DMS114 treated with DMSO at 0.1 percent for 48 hours (cell line): Measurements from ENCODE around the gene CSRNP3.
"Not testable (repeated sequence)": the region's sequence is repeated elsewhere in the genome, so short reads cannot be mapped to it uniquely, and the experiment has no call there.

Experiments
- DNase-seq: peaks from one replicate; lab custom pipeline; 2025; ENCODE audit not compliant: unreplicated experiment; lab: John Stamatoyannopoulos, UW

CSRNP3 gene

GRCh38 chr2:165630236-165630635, 160.7 kb downstream of the CSRNP3 start:
- no peak for DNase-seq

- DNase-seq, result no peak
Measured at GRCh38 chr2:165631089-165631488, 161.6 kb downstream of the CSRNP3 start.

GRCh38 chr2:165632594-165632993, 163.1 kb downstream of the CSRNP3 start:
- DNase-seq, result no peak

- DNase-seq, result no peak
Measured at GRCh38 chr2:165633431-165633830, 163.9 kb downstream of the CSRNP3 start.

DNA sequence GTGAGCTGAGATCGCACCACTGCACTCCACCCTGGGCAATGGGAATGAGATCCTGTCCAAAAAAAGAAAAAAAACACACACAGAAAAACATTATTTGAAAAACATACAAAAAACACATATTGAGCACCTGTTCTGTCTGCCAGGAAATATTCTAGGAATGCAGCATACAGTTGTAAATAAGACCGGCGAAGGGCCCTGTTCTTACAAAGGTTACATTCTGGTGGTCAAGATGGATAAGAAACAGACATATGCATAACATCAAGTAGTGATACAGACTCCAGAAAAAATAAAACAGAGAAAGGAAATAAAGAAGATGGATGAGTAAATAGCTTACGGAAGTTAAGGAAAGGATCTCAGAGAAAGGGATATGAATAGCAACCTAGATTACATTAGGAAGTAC, 164.8 kb downstream of the CSRNP3 start:
- DNase-seq, result no peak

DNA sequence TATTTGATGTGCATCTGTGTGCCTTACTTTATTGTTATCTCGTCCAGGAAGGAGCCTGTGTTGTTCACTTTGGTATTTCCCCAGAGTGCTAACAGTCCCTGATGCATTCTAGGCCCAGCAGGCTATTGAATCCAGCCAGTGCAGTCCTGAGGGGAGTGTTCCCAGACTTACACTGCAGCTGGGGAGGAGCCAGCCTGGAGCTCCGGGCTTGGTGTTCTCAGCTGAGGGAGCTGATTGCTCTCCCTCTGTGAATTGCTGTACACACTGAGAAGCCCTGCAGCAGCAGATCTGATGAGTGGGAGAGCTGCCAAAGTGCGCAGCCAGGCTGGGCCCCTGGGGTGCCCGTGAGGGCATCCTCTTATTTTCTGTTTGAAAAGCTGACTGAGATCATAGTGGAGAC, 165.4 kb downstream of the CSRNP3 start:
- no peak for DNase-seq

- DNase-seq, result no peak
Measured at GRCh38 chr2:165635532-165635931, 166.0 kb downstream of the CSRNP3 start.

DNA sequence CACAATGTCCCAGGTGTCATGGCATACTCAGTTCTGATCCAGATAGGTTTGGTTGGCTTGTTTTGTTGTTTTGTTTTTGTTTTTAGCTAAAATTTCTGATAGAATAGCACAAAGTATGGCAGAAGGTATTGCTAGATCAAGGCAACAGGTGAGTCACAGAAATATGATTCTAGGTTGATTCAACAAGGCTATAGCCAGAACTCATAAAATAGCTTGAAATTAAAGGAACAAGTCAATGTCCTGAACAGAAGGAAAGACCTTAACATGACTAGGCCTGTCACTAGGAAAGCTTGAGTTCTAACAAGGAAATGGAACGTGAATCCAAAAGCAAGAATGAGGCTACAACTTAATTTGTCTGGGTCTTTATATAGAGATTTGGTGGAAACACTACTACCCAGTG, 167.5 kb downstream of the CSRNP3 start:
- DNase-seq, result no peak

DNA sequence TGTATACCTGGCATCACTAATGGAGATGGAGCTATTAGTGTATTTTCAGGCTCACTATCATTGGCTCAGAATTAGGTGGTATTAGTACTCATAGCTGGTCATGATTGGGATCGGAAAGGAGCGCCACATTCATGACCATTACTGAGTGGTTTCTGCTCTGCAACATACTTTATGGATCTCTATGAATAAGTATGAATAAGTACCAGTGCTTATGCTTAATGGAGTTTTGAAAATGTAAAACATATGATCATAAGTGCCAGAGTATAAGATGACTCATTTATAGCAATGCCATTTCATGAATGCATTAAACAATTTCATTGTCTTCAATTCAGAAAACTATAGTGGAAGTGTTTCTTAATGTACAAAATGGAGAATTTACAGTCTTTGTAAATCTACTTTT, 167.9 kb downstream of the CSRNP3 start:
- no peak for DNase-seq

DNA sequence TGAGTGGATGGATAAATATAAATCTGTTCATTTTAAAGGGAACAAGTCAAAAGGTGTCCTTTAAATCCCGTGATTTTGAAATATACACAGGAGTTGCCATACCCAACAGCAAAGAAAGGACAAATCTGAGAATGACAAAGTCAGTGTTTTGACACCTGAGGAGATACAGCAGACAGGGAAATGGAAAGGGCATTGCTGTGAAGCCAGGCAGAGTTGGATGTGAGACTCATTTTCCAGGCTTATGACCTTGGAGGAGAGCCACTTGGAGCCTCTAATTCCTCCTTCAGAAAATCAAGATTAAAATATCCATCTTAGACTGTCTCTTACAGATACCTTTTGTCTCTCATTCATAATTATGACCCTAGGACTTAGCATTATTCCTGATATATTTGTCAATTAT, 170.0 kb downstream of the CSRNP3 start:
- no peak for DNase-seq

- no peak for DNase-seq
Measured at GRCh38 chr2:165640247-165640929, 170.9 kb downstream of the CSRNP3 start.

DNA sequence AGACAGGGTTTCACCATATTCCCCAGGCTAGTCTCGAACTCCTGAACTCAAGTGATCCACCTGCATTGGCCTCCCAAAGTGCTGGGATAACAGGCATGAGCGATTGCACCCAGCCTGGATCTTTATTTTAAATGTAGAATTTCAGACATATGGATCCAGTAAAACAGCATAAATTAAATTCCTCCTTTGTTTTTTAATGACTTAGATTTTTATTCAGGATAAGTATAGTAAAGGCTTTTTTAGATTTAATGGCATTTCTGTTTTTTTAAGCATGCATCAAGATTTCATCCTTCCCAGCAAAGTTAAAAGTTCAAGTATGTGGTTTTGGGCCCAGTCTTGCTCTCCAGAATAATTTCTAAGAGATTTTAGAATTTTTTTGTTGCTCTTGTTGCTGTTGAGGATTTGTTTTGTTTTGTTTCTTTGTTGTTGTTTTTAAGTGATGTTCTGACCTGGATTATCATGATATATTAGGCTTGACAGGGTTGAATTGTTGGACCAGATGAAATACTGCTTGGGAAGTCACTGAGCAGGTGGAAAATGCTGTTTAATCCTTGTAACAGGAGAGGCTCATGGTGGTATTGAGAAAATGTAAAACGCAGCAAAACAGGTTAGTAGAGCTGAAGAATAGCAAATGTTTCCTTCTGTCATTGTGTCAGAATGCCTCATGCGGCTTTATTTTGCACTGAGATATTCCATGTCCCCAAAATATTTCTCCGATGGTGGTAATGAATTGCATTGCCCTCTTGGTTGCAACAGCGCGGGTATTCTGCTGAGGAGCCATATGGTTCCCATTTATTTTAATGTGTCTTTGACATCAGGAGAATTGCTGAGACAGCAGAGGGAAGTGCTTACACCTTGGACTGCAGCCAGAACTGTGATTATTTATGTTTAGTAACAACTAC, 176.7 kb downstream of the CSRNP3 start:
- no peak for DNase-seq

- no peak for DNase-seq
Measured at GRCh38 chr2:165647409-165647808, 177.9 kb downstream of the CSRNP3 start.

DNA sequence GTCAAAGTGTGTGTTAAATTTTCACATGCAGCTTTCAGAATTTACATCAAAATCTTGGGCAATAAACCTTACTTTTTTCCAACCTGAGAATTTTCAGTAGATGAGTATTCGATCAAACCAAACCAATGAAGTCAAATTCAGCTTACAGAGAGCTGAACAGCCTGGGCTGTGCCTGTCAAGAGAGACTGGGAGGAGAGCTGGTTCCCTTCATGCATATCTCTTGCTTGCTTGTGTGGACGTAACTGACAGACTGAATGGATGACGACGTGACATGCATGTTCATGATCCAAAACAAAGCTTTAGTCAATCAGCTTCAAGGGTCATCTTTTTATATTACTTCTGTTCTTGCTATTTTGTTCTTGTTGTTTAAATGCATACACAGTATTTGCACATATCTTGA, 179.3 kb downstream of the CSRNP3 start:
- no peak for DNase-seq

- DNase-seq, result no peak
Measured at GRCh38 chr2:165651233-165651632, 181.7 kb downstream of the CSRNP3 start.

- DNase-seq, result no peak
Measured at GRCh38 chr2:165655661-165656060, 186.2 kb downstream of the CSRNP3 start.

DNA sequence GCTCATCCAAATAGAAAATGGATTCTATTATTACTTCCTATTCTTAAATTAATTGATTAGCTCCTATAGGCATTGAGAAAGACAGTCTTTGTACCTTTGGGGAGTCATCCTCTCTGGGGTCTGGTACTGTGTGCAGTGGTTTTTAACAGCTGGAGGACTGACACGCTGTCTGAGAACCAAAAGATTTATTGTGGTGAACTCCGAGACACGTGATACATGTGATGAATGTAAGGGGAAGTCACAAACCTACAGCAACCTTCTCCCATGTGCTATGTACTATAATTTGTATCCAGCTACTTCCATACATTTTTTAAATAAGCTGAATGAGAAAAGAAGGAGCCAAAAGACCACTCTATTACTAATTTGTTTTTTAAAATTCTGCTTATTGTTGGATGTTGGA, 190.9 kb downstream of the CSRNP3 start:
- DNase-seq, result no peak

DNA sequence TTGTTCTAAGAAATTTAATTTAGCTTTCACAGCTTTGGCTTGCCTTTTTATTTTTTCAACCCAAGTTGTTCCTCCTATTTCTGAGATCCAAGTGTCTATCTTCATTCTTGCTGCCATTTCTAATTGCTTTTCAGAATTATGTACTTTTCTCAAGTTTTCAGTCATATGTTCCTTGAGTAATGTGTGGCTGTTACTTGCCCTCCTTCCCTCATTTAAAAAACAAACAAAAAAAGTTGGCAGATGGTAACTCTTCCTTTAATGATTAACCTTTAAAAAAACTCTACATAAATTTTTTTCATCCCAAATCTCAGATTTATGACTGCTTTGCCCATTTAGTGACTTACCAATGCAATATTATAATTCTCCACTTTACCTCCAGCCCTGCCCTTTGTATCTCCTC, 193.2 kb downstream of the CSRNP3 start:
- no peak for DNase-seq

DNA sequence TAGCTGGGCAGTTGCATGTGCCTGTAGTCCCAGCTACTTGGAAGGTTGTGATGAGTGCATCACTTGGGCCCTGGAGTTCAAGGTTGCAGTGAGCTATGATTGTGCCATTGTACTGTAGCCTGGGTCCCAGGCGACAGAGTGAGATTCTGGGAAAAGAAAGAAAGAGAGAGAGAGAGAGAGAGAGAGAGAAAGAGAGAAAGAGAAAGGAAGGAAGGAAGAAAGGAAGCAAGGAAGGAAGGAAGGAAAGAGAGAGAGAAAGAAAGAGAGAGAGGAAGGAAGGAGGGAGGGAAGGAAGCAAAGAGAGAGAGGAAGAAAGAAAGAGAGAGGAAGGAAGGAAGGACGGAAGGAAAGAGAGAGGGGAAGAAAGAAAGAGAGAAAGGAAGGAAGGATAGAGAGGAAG, 196.1 kb downstream of the CSRNP3 start:
- no peak for DNase-seq

GRCh38 chr2:165666073-165666472, 196.6 kb downstream of the CSRNP3 start:
- not testable (repeated sequence) for DNase-seq

GRCh38 chr2:165666605-165667004, 197.1 kb downstream of the CSRNP3 start:
- no peak for DNase-seq

DNA sequence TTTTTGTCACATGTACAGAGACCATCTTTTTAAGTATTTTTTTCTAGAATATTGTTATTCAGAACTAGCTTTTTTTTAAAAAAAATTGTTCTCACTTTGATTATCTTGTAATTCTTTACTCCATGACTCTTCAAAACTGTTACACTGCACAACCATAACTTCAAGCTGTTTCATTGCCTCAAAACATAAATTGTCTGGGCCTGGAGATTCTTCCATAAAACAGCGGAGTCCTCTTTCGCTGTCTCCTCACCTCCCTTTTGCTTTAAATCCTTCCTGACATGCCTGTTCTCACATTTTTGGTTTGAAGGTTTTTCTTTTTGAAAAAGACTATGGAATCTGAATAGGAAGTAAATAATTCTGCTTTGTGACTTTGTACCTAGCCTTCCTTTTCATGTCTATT, 197.9 kb downstream of the CSRNP3 start:
- no peak for DNase-seq
